GM19397 (cell line): ENCODE measurements around the gene ZC3H12A.

ENCODE experiments used
- ATAC-seq: cut with Tn5 transposase; IDR thresholded peaks from one replicate; pipeline ENCODE4 v1.9.1; 2021; ENCODE audit warnings: mild to moderate bottlenecking, moderate library complexity; ENCODE audit not compliant: unreplicated experiment

Gene ZC3H12A

GRCh38 chr1:37453647-37454046 is 20.7 kb upstream of the ZC3H12A start:
- no peak for ATAC-seq

DNA sequence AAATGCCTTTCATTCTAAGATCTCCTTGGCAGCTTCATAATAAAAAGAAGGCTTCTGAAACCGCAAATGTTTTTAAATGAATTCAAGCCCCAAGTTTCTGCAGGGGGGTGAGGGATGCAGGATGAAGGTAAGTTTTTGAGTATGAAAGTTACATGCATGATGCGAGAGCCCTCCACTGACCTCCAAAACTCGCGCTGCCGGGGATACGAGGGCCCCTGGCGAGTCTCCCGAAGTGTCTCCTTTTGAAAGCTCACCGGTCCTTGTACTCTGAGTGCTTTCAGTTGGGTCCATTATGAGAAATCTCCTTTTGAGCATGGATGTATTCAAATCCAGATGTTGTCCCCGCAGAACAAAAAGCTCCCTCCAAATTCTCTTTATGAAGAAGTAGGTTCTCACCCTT is 18.9 kb upstream of the ZC3H12A start:
- no peak for ATAC-seq

- ATAC-seq = no peak
Measured at GRCh38 chr1:37456614-37457013, 17.8 kb upstream of the ZC3H12A start.

DNA sequence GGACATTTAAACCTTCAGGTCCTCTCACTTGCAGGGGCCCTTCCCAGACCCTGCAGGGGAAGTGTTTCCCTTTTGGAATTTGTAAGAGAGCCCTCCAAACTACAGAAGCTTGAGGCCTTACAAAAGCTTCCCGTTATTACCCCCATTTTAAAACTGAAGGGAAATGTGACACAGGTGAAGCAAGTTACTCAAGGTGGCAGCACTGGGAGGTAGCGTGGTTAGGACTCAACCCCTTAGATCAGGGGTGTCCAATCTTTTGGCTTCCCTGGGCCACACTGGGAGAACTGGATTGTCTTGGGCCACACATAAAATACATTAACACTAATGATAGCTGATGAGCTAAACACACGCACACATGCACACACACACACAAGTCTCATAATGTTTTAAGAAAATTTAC is 15.8 kb upstream of the ZC3H12A start:
- ATAC-seq = no peak

DNA sequence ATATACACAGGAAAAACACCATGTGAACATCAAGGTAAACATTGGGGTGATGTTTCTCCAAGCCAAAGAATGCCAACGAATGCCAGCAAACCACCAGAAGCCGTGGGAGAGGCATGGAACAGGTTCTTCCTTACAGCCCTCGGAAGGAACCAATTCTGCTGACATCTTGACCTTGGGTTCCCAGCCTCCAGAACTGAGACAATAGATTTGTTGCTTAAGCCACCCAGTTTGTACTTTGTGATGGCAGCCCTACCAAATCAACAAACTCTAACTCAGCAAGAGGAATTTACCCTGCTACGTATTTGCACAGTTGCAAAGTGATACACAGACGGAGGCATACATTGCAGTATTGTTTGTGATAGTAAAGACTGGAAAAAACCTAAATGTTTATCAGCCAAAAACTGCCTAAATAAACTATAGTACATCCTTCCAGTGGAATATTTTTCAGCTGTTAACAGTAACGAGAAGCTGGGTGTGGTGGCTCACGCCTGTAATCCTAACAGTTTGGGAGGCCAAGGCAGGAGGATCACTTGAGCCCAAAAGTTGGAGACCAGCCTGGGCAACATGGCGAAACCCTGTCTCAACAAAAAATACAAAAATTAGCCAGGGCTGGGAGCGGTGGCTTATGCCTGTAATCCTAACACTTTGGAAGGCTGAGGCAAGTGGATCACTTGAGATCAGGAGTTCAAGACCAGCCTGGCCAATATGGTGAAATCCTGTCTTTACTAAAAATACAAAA is 12.5 kb upstream of the ZC3H12A start:
- no peak for ATAC-seq

- ATAC-seq = no peak
Measured at GRCh38 chr1:37464443-37464842, 9.9 kb upstream of the ZC3H12A start.

- ATAC-seq = no peak
Measured at GRCh38 chr1:37465593-37466517, 8.5 kb upstream of the ZC3H12A start.

GRCh38 chr1:37468037-37468436 is 6.3 kb upstream of the ZC3H12A start:
- ATAC-seq = no peak

DNA sequence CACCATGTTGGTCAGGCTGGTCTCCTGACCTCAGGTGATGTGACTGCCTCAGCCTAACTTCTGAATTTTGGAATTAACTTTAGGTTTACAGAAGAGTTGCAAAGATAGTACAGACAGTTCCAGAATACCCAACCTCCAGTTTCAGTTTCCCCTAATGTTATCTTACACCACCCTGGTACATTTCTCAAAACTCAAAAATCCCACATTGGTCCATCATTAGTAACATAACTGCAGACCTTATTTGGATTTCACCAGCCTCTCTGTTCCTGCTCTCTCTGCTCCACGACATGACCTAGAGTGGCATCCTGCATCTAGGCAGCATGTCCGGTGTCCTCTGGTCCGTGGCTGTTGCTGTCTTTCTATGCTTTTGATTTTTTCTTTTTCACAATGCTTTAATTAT is 5.0 kb upstream of the ZC3H12A start:
- no peak for ATAC-seq

DNA sequence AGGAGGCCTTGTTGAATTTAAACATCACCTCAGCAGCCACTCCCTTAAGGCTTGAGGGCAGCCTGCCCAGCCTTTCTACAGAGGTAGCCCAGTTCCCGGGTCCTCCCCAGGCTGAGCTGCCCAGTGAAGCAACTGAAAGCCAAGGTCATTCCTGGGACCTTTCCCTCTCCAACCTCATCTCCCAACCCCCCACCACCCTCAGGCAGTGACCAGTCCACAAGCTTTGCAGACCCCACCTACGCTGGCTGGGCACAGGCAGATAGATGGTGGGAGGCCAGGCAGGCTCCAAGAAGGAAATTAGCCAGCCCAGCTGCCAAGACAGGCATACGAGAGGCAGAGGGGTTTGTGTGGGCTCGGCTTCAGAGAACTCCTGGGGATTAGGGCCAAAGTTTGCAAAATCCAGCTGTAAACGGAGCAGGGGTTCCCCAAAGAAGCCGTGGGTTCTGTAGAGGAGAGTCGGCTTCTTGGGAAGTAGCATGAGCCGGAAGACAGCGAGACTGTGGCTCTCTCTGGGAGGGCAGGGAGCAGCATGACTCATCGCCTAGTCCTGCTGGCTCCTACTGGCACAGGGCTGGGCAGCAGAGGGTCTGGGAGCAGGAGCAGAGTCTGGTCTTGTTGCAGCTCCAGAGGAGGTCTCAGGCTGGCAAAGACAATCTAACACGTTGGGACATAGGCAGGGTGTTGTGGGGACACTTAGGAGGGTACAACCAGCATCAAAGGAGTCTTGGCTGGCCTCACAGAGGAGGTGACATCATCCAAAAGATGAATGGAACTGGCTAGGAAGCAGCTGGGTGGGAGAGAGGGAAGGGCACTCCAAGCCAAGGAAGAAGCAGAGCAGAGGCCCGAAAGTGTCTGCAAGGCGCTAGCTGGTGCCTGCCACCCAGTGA is 2.8 kb upstream of the ZC3H12A start:
- no peak for ATAC-seq

- ATAC-seq = no peak
Measured at GRCh38 chr1:37472281-37472680, 2.1 kb upstream of the ZC3H12A start.

- ATAC-seq = no peak
Measured at GRCh38 chr1:37472994-37473393, 1.4 kb upstream of the ZC3H12A start.

GRCh38 chr1:37473431-37474045 is 842 bp upstream of the ZC3H12A start:
- ATAC-seq = no peak

GRCh38 chr1:37474697-37475379 is 458 bp downstream of the ZC3H12A start:
- no peak for ATAC-seq

- no peak for ATAC-seq
Measured at GRCh38 chr1:37475380-37476086, 1.2 kb downstream of the ZC3H12A start.

DNA sequence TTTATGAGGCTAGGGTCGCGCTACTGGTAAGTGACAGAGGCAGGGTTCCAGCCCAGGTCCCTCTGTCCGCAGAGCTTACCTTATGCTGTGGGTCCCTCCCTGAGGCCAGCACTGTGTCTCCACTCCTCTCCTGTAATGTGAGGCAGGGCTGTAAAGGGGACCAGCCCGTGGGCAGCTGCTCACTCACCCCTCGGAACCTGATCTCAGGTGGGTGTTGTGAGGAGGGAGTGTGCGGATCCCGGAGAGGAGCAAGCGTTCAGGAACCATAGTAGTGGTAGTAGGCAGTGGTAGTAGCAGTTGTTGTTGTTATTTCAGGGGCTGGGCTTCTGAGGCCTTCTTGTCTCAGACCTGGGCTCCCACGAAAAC is 1.7 kb downstream of the ZC3H12A start:
- ATAC-seq = no peak

DNA sequence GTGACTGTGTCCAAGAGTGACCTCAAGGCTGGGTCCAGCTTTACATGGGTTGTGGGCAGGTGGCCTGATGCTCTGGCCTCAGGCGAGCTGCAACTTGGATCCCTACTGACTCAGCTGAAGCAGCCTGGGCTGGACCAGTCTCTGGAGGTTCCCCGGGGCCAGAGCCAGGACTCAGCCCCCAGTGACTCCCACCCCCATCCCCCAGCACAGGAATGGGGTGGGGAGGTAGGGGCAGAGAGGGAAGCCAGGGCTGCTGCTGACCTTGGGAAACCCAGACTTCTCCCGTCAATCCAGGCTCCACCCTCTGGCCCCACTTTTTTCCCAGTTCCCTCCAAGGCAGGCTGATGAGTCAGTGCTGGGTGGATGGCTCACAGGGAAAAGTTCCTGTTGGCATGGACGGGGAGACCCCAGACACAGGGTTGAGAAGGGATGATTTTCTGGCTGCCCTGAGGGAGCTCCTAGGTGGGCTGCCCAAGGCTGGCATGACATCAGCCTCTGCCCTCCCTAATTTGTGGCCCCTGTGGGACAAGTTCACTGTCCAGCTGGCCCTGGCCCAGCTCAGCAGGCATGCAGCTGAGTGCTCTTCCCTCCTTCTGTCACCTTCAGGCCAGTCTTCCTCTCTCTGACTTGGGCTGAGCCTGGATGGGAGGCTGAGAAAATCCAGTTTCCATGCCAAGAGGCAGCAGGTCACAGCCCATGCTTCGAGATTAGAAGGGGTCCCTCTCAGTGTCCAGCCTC is 2.2 kb downstream of the ZC3H12A start:
- ATAC-seq = no peak

- ATAC-seq = peak; percentile 36
Measured at GRCh38 chr1:37477198-37477931, 3.0 kb downstream of the ZC3H12A start.
